Measurements from ENCODE around the gene PLXNA2.

DNA sequence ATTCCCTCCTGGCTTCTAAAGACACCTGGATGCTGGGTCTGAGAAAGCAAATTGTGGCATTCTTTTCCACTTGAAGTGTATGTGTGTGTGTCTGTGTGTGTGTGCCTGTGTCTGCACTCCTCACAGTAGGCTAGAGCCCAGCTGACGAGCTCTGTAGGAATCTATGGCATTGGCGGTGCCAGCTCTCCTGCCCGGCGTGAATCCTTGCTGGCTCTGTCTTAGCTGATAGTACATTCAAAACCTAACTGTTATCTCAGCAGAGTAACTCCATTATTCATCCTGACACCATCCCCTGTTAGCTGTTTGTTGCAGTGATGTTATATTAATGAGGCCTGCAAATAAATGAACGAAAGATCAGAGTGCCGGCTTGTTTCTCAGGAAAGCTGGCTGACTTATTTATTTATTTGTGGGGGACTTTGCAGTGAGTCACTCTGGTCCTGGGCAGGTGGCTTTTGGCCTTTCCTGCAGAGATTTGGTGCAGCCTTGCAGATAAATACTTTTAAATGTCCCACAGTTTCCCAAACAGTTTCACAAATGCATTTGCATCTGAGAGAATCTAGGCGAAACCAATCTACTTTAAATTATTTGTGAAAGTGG lies 172.7 kb downstream of the PLXNA2 start:
- TF ChIP-seq, protein P1, sequence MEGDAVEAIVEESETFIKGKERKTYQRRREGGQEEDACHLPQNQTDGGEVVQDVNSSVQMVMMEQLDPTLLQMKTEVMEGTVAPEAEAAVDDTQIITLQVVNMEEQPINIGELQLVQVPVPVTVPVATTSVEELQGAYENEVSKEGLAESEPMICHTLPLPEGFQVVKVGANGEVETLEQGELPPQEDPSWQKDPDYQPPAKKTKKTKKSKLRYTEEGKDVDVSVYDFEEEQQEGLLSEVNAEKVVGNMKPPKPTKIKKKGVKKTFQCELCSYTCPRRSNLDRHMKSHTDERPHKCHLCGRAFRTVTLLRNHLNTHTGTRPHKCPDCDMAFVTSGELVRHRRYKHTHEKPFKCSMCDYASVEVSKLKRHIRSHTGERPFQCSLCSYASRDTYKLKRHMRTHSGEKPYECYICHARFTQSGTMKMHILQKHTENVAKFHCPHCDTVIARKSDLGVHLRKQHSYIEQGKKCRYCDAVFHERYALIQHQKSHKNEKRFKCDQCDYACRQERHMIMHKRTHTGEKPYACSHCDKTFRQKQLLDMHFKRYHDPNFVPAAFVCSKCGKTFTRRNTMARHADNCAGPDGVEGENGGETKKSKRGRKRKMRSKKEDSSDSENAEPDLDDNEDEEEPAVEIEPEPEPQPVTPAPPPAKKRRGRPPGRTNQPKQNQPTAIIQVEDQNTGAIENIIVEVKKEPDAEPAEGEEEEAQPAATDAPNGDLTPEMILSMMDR (conservative IDR thresholded peaks at IDR 0.05; ENCODE audit: low read depth, low read length): no peak
- no peak for TF ChIP-seq EZH2 (IDR thresholded peaks at IDR 0.05; ENCODE audit: borderline replicate concordance, low read depth, low read length, poor library complexity, severe bottlenecking)
